K562 (cell line): Measurements from ENCODE around the gene TTLL11. TPM values are rescaled to one million over a fixed set of nuclear protein-coding genes. Genes with fewer than 3 reads are reported as not detected.

Experiments
- ATF6 ChIP-seq: sonication (generic); formaldehyde crosslinking; IDR thresholded peaks from 2 replicates; pipeline ENCODE4 v1.4.0; 2020; ENCODE audit warnings: mild to moderate bottlenecking, missing genetic modification reagents
- BHLHE40 ChIP-seq: IDR thresholded peaks from 2 replicates; pipeline ENCODE4 v1.6.1; 2011; ENCODE audit warnings: low read length, improper control_type of control experiment
- C11orf30 ChIP-seq: fragments of 450-650 bp; IDR thresholded peaks from 2 replicates; pipeline ENCODE4 v1.6.1; 2016; ENCODE audit warnings: low read depth, mild to moderate bottlenecking
- CHAMP1 ChIP-seq: fragments of 450-650 bp; IDR thresholded peaks from 2 replicates; pipeline ENCODE4 v1.6.1; 2016; ENCODE audit warnings: mild to moderate bottlenecking
- CHCHD3 ChIP-seq: fragments of 250-450 bp; sonication (Bioruptor Pico); IDR thresholded peaks from 2 replicates; pipeline ENCODE4 v2.1.2; 2022; ENCODE audit warnings: mild to moderate bottlenecking
- COPS2 ChIP-seq: fragments of 450-650 bp; conservative IDR thresholded peaks from 2 replicates; pipeline ENCODE4 v1.6.1; 2016; ENCODE audit warnings: mild to moderate bottlenecking, moderate library complexity
- FOXA3 ChIP-seq, 2 experiments: fragments of 450-650 bp in 1 of 2; sonication (generic) in 1 of 2; formaldehyde crosslinking; IDR thresholded peaks in 1 of 2; conservative IDR thresholded peaks in 1 of 2; 2 replicates each; pipeline versions ENCODE4 v1.4.0 to v1.8.0; 2020 to 2022; ENCODE audit warnings: mild to moderate bottlenecking in 2 of 2, missing genetic modification reagents in 1 of 2
- GATA2 ChIP-seq: sonication (generic); formaldehyde crosslinking; IDR thresholded peaks from 2 replicates; pipeline ENCODE4 v1.4.0; 2020; ENCODE audit warnings: mild to moderate bottlenecking, missing genetic modification reagents
- GATAD2B ChIP-seq: fragments of 450-650 bp; IDR thresholded peaks from 2 replicates; pipeline ENCODE4 v1.6.1; 2017; ENCODE audit warnings: mild to moderate bottlenecking, borderline replicate concordance
- MED1 ChIP-seq: sonication (generic); formaldehyde crosslinking; IDR thresholded peaks from 2 replicates; pipeline ENCODE4 v1.8.1; 2023; ENCODE audit warnings: missing genetic modification reagents, borderline replicate concordance
- PCBP1 ChIP-seq: fragments of 200-400 bp; formaldehyde crosslinking; IDR thresholded peaks from 2 replicates; pipeline ENCODE4 v1.6.1; 2018; ENCODE audit warnings: mild to moderate bottlenecking, low read depth, low read length; ENCODE audit not compliant: poor library complexity, severe bottlenecking
- POU5F1 ChIP-seq: fragments of 150-350 bp; IDR thresholded peaks from 2 replicates; pipeline ENCODE4 v1.6.1; 2014; ENCODE audit warnings: borderline replicate concordance, low read length, low read depth, mild to moderate bottlenecking; ENCODE audit not compliant: partially characterized antibody
- RBM25 ChIP-seq: fragments of 200-400 bp; formaldehyde crosslinking; IDR thresholded peaks from 2 replicates; pipeline ENCODE4 v1.6.1; 2018; ENCODE audit warnings: low read length, low read depth, moderate library complexity; ENCODE audit not compliant: severe bottlenecking
- RCOR1 ChIP-seq, 2 experiments: IDR thresholded peaks; 2 replicates each; pipeline ENCODE4 v1.6.1; 2012; ENCODE audit warnings: low read depth in 2 of 2, low read length in 2 of 2, borderline replicate concordance in 1 of 2, improper control_type of control experiment in 1 of 2
- SIN3B ChIP-seq: fragments of 450-650 bp; IDR thresholded peaks from 2 replicates; pipeline ENCODE4 v1.6.1; 2017; ENCODE audit warnings: low read depth, mild to moderate bottlenecking, moderate library complexity
- SUPT5H ChIP-seq: fragments of 450-650 bp; IDR thresholded peaks from 2 replicates; pipeline ENCODE4 v1.6.1; 2016
- TEAD1 ChIP-seq, 2 experiments: fragments of 450-650 bp in 1 of 2; sonication (generic) in 1 of 2; formaldehyde crosslinking; IDR thresholded peaks; 2 replicates each; pipeline versions ENCODE4 v1.4.0 to v1.8.0; 2020 to 2022; ENCODE audit warnings: mild to moderate bottlenecking in 2 of 2, missing genetic modification reagents in 1 of 2
- ZBTB1 ChIP-seq: sonication (generic); formaldehyde crosslinking; IDR thresholded peaks from 2 replicates; pipeline ENCODE4 v1.8.1; 2023; ENCODE audit warnings: missing genetic modification reagents, low read depth, mild to moderate bottlenecking, borderline replicate concordance
- ZNF316 ChIP-seq: fragments of 450-650 bp; IDR thresholded peaks from 2 replicates; pipeline ENCODE4 v1.6.1; 2016
- ZNF354B ChIP-seq: fragments of 250-450 bp; sonication (Bioruptor Pico); IDR thresholded peaks from 2 replicates; pipeline ENCODE4 v1.4.0; 2020
- ZNF586 ChIP-seq: fragments of 450-650 bp; formaldehyde crosslinking; conservative IDR thresholded peaks from 2 replicates; pipeline ENCODE4 v1.4.0; 2020; ENCODE audit warnings: mild to moderate bottlenecking, moderate library complexity
- polyA plus RNA-seq, 8 experiments: library from polyadenylated mRNA; depleted of rRNA in 4 of 8; stranded (reverse) in 5 of 8; unstranded in 3 of 8; fragments of >200 nt; fragmentation: Nextera tagmentation in 2 of 8; fragmentation: Illumina TruSeq in 1 of 8; extraction: Ambion mirVana in 2 of 8; extraction: Trizol in 1 of 8; gene quantifications; 2 replicates each; pipeline versions ENCODE4 v1.2.1 to v1.2.3, GENCODE V29; 2011 to 2014; ENCODE audit warnings: inconsistent platforms in 1 of 8, missing spikeins in 1 of 8
- total RNA-seq, 7 experiments: library from RNA; depleted of rRNA in 6 of 7; stranded (reverse); fragments of >200 nt in 6 of 7; fragmentation: Illumina TruSeq in 2 of 7; extraction: Trizol in 2 of 7; gene quantifications; 2 replicates each; pipeline versions ENCODE4 v1.2.1 to v1.2.3, GENCODE V29; 2011 to 2021; ENCODE audit warnings: low replicate concordance in 1 of 7
- TF ChIP-seq, protein P1 (sequence below): fragments of 250-450 bp; sonication (Bioruptor Pico); IDR thresholded peaks from 2 replicates; pipeline ENCODE4 v1.4.0; 2020; ENCODE audit warnings: mild to moderate bottlenecking, moderate library complexity

TTLL11 gene
- total and polyA plus RNA-seq, 9 of the 15 experiments (the other 6 are each of a cell fraction or from before 2014, with no cell fraction given): 0.83 to 4.4 (median 2.7) TPM

GRCh38 chr9:122092611-122093506, at the start of gene TTLL11 (continued):
- TF ChIP-seq RBM25: peak; percentile 72
- no peak for TF ChIP-seq ZNF354B (CRISPR knock-in tag)
- no peak for TF ChIP-seq ZNF316
- TF ChIP-seq GATAD2B: peak; percentile 71; the same call in 1 of the 2 replicates
- TF ChIP-seq TEAD1 (CRISPR knock-in tag; IDR thresholded peaks at IDR 0.05): peak in 1 of 2 experiments; percentile 66; a peak in 2 of 4 replicates
- TF ChIP-seq POU5F1: peak; percentile 93
- TF ChIP-seq FOXA3 (CRISPR knock-in tag; conservative IDR thresholded peaks at IDR 0.05 in 1 of 2, IDR thresholded peaks at IDR 0.05 in 1 of 2): no peak
- peak; percentile 60; the same call in 1 of the 2 replicates for TF ChIP-seq CHAMP1
- TF ChIP-seq COPS2: no peak
- TF ChIP-seq, protein P1, sequence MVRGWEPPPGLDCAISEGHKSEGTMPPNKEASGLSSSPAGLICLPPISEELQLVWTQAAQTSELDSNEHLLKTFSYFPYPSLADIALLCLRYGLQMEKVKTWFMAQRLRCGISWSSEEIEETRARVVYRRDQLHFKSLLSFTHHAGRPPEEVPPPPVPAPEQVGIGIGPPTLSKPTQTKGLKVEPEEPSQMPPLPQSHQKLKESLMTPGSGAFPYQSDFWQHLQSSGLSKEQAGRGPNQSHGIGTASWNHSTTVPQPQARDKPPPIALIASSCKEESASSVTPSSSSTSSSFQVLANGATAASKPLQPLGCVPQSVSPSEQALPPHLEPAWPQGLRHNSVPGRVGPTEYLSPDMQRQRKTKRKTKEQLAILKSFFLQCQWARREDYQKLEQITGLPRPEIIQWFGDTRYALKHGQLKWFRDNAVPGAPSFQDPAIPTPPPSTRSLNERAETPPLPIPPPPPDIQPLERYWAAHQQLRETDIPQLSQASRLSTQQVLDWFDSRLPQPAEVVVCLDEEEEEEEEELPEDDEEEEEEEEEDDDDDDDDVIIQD (CRISPR knock-in tag): no peak
- 0 out of 2 replicates have a peak, but pooled peaks have one; percentile 23 for TF ChIP-seq C11orf30
- TF ChIP-seq PCBP1: peak; percentile 5
- TF ChIP-seq RCOR1 (IDR thresholded peaks at IDR 0.05; ENCODE audit: borderline replicate concordance in 1 of 2, low read depth in 2 of 2, low read length in 2 of 2): peak in 1 of 2 experiments; percentile 60; a peak in 1 of 4 replicates
- TF ChIP-seq ATF6 (CRISPR knock-in tag): no peak
- peak; percentile 72; the same call in 1 of the 2 replicates for TF ChIP-seq SIN3B
- TF ChIP-seq MED1: 0 out of 2 replicates have a peak, but pooled peaks have one; percentile 36
- no peak for TF ChIP-seq ZNF586
- TF ChIP-seq ZBTB1 (CRISPR knock-in tag): peak; percentile 92
- TF ChIP-seq CHCHD3 (CRISPR knock-in tag): no peak
- no peak for TF ChIP-seq SUPT5H
- TF ChIP-seq GATA2: no peak
- TF ChIP-seq BHLHE40: peak; percentile 46
